GM10847 (cell line): ENCODE measurements around the gene MAP1LC3C.

Experiments used
- POLR2A ChIP-seq: IDR thresholded peaks from 2 replicates; pipeline ENCODE4 v1.6.1; 2011; ENCODE audit not compliant: insufficient read length; ENCODE audit errors: extremely low read depth

The MAP1LC3C gene

DNA sequence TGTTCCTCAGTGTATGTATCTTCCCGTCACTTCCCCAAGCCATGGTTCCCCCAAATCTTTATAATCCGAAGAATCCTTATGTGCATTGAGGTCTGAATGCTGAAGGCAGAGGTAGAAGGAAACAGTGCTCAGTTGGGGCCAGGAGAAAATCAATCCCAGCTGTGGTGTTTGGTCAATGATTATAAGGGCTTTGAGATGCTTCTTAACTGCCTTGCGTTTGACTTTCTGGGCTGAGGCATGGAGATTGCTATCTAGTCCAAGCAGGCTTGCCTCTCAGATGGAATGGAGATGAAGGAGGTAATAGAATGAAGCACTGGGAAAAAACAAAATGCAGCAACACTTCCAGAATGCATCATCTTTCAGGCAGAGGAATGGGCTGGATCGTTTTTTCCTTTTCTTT is 3.6 kb upstream of the MAP1LC3C start:
- TF ChIP-seq POLR2A = no peak

DNA sequence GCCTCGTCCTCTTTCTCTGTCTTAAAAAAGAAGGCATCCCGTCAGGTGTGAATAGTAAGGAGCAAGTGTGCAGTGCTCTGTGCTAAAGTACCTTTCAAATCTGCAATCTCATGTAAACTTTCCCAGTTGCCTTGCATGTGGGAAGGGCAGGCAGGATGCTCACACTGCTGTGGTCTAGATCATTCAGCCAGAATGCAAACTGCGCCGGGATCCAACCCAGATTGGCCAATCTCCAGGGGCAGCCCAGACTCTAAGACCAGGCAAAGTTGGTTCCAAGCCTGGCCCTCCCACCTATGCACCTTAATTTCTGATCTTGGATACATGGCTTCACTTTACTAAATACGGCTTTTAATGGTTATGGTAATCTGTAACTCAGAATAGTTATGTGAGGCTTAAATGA is 3.2 kb upstream of the MAP1LC3C start:
- no peak for TF ChIP-seq POLR2A

DNA sequence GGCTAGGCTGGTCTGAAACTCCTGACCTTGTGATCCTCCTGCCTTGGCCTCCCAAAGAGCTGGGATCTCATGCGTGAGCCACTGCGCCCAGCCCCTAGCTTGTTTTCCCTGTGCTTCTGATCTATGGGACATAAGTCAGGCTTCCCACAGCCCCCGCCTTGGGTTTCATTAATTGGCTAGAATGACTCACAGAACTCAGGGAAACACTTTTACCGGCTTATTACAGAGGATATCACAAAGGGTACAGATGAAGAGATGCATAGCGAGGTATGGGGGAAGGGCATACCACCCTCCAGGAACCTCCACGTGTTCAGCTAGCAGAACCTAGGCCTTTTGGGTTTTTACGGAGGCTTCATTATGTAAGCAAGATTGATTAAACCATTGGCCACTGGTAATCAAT is 1.5 kb upstream of the MAP1LC3C start:
- TF ChIP-seq POLR2A = no peak

DNA sequence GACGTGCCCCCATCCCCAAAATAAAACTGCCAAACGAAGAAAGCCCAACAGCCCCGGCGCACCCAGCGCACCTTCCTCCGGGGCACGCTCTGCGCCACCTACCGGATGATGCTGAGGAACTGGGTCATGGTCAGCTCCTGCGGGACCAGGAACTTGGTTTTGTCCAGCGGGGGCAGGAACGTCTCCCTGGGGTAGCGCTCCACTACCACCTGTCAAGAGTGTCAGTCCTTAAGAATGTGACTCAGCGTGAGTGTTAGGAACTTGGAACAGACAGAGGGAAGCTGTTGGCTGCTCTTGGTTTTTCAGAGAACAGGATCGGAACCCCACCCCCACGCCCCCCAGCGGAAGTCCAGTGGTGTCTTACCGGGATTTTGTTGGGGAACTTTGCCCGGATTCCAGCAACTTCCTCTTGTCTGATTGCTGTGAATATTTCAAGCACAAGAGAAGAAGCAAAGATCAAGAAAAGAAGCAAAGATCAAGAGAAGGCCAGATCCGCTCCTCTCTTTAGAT is 431 bp downstream of the MAP1LC3C start:
- no peak for TF ChIP-seq POLR2A

DNA sequence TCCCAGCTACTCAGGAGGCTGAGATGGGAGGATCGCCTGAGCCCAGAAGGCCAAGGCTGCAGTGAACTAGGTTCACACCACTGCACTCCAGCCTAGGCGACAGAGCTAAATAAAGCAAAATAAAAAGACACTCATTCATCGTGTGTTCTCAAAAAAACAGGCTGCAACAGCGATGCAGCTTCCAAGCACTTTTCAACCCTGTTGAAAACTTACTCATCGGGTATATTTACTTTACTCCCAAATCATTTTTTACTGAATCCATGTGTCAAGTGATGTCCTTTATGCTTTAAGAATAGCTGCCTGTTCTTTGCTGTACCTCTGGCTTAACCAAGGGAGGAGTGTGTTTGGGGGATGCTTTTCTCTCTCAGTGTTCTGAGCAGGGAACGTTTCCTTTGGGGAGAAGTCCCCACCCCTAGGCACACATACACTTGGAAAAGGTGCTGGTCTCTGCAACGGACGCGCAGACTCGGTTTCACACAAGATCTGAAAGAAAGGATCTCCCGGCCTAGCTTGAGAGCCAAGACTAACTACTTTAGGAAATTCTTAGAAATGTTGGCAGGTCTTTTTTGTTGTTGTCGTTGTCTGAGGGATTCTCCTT is 1.4 kb downstream of the MAP1LC3C start:
- no peak for TF ChIP-seq POLR2A

DNA sequence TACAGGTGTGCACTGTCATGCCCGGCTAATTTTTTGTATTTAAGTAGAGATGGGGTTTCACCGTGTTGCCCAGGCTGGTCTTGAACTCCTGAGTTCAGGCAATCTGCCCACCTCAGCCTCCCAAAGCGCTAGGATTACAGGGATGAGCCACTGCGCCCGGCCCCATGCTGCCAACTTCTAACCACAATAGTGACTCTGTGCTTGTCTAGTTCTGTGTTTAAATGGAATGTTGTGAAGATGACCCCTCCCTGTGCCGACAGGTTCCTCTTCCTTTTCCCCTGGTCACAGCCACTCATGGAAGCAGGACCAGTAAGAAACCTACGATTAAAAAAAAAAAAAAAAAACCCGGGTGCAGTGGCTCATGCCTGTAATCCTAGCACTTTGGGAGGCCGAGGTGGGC is 4.7 kb downstream of the MAP1LC3C start:
- TF ChIP-seq POLR2A = no peak

DNA sequence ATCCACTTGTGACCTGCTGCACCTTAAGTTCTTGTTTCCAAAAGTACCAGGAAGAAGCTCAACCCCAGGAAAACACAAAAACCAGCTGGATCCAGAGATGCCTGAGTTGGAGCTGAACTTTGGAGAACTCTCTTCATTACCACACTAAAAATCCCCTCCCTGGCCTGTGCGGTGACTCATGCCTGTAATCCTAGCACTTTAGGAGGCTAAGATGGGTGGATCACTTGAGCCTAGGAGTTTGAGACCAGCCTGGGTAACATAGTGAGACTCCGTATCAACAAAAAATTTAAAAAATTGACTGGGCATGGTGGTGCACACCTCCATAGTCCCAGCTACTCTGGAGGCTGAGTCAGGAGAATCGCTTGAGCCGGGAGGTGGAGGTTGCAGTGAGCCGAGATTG is 6.2 kb downstream of the MAP1LC3C start:
- TF ChIP-seq POLR2A = no peak

DNA sequence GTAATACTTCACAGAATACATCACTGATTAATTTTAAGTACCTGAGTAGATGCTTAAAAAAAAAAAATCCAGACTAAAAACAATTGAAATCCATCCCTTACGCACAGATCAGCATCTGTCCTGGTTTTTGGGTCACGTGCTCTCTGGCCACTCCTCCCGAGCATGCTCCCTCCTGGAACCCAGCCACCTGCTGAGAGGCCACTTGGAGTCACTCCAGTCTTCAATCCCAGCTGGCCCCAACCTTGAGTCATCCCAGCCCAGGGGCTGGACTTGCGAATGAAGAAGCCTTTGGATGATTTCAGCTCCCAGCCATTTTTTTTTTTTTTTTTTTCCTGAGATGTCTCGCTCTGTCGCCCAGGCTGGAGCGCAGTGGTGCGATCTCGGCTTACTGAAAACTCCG is 8.9 kb downstream of the MAP1LC3C start:
- TF ChIP-seq POLR2A = no peak

DNA sequence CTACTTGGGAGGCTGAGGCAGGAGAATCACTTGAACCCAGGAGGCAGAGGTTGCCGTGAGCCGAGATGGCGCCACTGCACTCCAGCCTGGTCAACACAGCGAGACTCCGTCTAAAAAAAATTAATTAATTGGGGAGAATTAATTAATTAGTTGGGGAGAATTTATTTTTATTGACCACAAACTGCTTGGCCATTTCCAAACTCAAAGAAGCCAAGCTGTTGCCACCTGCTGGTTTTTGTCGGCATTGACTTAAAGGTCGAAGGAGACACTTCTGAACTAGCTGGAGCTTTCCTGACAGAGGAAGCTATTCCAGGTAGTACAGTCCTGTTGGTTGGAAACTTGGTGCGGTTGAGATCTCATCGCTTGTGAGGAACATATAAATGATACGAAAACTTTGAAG is 13.1 kb downstream of the MAP1LC3C start:
- no peak for TF ChIP-seq POLR2A

DNA sequence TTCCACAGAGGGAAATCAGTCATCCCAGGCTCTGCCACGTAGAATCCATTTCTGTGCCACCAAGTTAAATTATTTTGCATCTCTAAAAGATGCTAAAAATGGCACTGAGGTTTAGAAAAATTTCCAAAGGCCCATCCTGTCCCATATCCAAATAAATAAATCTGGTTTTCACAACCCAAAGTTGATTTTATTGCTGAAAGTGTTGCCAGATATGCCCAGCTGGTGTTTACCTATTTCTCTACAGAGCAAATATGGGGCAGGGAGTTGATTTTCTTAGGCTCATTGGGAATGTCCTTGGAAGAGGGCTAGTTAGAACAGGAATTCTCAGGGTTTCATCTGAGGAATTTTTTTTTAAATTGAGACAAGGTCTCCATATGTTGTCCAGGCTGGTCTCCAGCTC is 19.0 kb downstream of the MAP1LC3C start:
- no peak for TF ChIP-seq POLR2A

DNA sequence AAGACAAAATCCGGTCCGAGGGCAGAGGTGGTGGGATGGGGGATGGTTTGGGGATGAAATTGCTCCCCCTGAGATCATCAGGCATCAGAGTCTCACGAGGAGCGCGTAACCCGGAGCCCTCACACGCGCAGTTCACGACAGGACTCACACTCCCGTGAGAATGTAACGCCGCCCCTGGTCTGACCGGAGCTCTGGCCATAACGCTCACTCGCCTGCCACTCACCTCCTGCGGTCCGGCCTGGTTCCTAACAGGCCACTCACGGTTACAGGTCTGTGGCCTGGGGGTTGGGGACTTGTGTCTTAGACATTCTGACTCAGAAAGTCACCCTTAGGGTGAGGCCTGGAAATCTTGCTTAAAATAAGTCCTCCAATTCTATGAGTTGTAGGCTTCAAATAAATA is 19.8 kb downstream of the MAP1LC3C start:
- no peak for TF ChIP-seq POLR2A

DNA sequence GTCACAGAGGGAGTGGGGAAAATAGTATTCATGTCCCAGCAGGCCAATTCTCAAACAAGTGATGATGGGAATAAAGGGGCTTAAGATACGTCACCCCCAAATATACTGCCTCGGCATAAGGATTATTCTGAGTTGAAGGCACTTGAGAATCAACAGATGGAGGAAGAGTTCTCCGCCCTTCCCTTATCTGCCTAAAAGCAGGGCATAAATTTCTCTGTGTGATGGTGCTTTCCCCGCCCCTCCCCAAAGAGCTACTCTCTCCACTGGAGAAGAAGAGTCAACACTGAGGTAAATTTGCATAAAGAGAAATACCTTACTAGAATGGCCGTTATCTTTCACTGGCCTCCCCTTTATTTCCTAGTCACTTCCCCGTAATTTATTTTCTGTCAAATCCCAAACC is 22.7 kb downstream of the MAP1LC3C start:
- no peak for TF ChIP-seq POLR2A

DNA sequence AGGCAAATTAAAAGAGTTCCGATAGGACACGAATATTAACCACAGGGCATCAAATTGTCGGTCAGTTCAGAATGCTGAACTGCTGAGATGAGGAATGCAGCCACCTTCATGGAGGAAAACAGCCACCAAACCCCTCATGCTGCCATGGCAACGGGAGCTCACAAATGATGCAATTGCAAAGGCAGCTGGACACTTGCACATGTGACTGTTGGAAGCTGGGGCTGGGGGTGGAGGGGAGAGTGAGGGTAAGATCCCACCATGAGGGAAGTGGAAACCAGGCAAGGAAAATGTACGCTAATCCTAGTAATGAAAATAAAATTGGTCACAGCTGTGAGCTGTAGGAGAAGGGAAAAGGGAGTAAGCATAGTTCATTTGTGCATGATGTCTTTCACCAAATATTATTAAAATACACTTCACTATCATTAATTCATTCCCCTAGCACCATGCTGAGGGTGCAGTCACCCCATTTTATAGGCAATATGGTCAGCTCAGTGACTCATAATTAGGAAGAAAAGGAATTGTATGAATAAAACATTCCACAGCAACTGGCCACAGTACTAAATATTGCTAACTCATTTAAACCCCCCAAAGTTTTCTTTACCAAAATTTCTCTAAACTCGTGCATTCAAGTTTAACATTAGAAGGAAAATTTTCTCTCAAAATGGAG is 26.1 kb downstream of the MAP1LC3C start:
- no peak for TF ChIP-seq POLR2A

DNA sequence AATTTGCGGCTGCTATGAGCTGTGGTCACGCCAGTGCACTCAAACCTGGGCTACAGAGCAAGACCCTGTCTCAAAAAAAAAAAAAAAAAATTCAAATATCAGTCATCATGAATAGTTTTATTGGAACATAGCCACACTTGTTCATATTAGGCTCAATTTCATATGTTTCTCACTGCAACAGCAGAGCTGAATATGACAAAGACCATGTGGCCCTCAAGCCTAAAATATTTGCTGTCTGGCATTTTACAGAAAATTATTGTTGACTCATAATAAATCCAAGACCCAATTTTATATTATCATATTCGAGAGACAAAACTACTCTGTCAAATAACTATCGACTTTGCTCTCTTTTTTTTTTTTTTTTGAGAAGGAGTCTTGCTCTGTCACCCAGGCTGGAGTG is 30.3 kb downstream of the MAP1LC3C start:
- TF ChIP-seq POLR2A = no peak

DNA sequence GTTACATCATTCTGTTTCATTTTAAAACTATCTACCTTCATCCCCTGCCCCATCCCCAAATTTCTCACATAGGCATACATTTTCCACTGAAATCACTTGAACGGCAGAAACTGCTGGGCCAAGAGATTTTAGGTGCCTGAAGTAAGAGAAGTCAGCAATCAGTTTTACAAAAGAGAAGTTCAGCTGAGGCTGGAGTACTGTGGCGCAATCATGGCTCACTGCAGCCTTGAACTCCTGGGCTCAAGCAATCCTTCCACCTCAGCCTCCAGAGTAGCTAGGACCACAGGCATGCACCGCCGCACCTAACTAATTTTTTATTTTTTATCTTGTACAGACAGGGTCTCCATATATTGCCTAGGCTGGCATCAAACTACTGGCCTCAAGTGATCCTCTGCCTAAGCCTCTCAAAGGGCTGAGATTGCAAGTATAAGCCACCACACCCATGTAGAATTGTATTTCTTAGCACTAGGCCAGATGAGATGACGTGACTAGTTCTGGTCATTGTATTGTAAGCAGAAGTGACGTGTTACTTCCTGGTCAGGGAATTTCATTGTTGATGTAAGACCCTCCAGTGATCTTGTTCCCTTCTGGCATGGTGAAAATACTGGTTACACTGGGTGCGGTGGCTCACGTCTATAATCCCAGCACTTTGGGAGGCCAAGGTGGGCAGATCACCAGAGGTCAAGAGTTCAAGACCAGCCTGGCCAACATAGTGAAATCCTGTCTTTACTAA is 34.2 kb downstream of the MAP1LC3C start:
- TF ChIP-seq POLR2A = no peak

DNA sequence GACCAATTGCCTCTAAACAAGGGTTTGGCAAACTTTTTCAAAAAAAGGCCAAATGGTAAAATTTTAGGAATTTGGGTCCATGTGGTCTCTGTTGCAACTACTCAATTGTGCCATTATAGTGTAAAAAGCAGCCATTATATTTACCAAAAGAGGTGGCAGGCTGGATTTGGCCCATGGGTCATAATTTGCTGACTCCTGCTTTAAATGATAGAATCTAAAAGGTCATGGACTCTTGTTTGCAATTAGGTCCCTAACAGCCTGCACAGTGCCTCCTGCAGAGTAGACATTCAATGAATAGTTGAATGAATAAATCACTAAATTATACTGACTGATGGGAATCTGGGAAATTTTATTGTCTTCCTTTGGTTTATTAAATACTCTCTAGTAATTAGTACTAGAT is 35.2 kb downstream of the MAP1LC3C start:
- TF ChIP-seq POLR2A = no peak
